HG03558 (cell line): ENCODE data around the gene BABAM1.

Experiments
- ATAC-seq: cut with Tn5 transposase; IDR thresholded peaks from one replicate; pipeline ENCODE4 v1.9.1; 2021; ENCODE audit warnings: moderate number of reproducible peaks; ENCODE audit not compliant: unreplicated experiment; ENCODE audit errors: extremely low read depth

The BABAM1 gene

DNA sequence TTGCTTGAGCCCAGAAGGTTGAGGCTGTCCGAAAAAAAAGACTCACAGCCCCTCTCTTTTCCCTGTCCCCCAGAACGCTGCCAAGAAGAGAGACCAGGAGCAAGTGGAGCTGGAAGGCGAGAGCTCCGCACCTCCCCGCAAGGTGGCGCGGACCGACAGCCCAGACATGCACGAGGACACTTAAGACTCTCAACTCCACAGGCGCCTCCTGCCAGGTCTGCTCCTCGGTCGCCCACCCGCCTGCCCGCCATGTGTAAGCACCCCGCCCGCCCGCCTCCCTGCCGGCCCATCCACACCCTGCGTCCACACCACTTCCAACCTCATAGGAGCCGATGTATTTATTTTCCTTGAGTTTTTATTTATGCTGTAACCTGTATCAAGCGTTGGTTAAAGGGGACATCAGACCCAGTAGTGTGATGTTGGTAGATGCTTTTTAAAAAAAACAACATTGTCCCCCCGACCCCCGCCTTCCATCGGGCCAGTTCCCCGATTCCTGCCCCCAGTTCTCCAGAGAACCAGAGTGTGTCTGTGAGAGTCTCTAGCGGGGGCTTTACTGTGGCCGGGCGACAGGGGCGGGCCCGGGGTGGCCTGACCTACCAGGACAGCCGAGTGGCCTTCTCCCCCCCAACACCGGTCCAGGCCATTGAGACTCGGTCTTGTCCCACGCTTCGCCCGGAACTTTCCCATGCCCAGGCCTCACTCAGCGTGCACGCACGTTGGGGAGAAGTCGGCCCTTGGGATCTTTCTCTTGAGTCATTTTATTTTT lies 52.4 kb downstream of the BABAM1 start:
- ATAC-seq = no peak

DNA sequence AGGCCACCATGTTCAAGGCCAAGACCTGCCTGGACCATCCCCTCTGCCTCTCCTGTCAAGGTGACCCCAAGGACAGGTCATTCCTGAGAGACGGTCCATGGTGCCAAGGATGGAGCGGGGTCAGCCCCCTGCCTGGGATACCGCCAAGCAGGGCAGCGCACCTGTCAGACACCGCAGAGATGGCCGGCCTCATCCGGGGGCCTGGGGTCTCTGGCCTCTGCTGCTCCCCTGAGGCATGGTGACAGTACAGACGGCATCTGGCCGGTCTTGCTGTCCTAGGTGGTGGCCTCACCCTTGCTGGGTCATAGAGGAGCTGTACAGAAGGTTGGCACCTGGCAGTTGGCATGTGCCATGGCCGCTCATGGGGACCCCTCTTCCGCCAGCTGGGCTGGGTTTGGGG lies 53.2 kb downstream of the BABAM1 start:
- no peak for ATAC-seq

DNA sequence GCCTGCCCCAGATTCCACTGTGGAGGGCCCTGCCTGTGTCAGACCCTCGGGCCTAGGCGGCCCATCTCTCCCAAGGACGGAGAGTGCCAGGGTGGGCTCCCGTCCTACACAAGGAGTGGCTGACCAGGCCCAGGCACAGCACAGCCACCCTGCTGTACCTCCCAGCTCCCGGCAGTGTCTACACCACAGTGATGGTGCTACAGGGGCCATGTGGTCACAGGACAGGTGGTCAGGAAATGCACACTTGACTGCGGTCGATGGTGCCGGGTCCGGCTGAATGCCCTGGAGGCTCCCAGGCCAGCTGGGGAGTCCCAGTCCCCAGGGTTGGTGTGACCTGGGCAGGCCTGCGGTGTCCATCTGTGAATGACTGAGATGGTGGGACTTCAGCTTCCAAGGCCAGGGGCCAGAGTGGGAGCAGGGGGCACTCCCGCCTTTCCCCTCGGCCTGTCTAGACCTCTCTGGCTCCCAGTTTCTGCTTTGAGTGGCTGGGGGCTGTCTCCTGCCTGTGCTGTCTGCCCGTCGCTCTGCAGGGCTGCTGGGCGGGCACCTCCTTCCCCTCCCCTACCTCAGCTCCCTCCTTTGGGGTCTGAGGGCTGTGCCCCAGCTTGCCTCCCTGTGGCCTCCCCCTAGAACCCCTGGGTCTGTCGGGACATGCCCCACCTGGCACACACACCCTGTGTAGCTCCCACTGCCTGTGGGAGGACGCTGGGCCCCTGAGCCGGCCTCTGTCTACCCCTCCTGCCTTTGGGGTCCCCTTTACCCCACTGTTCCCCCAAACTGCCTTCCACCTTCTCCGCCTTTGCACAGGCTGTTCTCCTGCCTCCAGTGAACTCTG lies 54.6 kb downstream of the BABAM1 start:
- no peak for ATAC-seq

DNA sequence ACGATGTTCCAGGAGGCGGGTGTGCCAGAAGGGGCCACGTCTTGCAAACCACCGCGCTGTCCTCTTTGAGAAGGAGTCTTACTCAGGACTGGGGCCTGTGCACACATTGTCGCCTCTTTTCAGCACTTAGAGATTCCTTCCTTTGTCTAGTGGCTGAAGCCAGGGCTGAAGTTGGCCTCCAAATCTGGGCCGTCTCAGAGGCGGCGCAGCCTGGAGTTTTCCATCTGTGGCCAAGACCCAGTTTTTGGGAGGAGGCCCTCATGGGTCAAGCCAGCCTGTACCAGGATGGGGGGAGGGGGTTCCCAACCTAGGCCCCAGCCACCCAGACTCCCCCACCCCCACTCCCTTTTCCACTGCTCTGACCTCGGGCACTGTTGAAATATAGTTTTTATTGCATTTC lies 55.6 kb downstream of the BABAM1 start:
- ATAC-seq = no peak

DNA sequence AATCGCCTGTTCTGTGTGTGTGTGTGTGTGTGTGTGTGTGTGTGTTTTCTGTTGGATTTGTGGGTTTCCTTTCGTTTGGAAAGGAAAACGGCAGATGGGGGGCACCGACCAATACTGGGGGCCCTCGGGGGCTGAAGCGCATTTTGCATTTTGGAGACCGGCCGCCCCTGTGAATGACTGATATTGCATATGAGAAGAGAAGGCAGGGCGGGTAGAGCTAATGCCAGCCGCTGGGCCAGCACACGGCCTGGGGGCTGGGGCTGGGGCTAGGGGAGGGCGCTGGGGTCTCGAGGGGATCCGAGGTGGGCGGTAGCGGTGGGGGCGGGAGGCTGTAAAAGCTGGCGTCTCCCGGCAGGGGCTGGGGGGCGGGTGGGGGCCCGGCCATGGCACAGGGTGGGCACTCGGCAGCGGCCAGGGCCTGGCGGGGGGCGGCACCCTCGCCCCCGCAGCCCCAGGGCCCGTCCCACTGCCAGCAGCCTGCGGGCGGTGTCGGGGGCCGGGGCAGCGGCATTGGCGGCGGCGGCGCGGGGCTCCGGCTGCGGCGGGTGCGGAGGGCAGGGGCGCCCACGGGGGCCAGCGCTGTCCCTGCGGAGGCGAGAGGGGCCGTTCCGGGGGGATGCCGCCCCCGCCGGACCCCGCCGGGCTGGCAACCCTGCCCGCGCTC lies 56.2 kb downstream of the BABAM1 start:
- ATAC-seq = no peak

DNA sequence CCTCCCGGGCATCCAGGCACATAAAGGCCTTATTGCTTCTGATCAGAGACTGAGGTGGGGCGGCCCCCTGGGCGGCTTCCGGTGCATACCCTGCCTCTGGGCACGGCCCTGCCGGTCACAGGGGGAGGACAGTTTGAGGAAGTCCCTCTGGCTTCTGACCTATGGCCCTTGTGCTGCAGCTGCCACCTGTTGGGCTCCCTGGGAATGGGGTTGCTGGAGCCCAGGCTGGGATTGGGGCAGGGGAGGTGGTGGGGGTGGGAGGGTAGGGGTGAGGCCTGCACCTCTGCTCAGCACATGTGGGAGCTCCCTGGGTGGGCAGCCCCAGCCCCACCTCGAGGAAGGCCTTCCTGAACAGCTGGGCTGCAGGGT lies 56.7 kb downstream of the BABAM1 start:
- ATAC-seq = no peak

DNA sequence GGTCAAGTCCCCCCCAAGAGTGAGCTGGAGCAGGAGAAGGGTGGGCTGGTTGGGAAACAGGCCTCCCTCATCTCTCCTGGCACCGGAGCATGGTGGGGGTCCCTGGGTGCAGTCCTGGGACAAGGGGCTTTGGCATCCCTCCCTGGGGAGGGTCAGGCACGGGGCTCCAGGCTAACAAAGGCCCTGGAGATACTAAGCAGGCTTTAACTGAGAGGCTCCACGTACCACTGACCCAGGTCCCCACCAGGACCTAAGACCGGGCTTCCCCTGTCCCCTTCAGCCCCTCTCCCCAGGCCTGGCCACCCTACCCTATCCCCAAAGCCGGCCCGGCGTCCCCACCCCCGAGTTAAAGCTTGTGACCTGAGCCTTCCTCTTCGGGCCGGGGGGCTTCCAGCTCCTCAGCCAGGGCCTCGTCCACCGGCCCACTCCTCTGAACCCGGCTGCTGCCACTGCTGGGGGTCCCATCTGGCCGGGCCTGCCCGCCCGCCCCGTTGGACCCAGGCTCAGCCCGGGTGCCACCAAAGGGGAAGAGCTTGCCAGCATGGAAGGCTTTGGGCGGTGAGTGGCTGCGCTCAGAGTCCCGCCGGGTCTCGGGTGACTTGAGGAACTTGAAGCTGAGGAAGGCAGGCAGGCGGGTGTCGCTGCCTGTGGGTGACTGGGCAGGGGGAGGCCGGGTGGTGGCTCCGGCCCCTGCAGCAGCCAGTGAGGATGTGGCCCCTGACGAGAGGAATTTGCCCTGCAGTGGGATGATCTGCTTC lies 57.3 kb downstream of the BABAM1 start:
- no peak for ATAC-seq

DNA sequence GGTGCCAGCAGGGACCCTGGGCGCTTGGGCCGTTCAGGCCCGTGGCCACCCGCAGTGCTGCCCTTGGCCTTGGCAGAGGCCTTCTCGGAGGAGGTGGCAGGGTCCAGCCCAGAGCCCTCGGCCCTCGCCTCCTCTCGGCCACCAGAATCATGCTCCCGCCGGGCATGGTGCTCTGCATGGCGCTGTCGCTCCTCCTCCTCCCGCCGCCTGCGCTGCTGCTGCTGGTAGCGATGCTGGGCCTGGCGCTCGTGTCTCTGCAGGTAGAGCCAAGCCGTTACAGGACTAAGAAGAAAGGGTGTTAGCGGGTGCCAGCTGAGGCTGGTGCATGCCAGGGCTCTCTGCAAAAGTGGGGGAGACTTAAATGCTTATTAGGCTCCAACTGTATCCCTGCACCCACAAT lies 57.9 kb downstream of the BABAM1 start:
- ATAC-seq = no peak

DNA sequence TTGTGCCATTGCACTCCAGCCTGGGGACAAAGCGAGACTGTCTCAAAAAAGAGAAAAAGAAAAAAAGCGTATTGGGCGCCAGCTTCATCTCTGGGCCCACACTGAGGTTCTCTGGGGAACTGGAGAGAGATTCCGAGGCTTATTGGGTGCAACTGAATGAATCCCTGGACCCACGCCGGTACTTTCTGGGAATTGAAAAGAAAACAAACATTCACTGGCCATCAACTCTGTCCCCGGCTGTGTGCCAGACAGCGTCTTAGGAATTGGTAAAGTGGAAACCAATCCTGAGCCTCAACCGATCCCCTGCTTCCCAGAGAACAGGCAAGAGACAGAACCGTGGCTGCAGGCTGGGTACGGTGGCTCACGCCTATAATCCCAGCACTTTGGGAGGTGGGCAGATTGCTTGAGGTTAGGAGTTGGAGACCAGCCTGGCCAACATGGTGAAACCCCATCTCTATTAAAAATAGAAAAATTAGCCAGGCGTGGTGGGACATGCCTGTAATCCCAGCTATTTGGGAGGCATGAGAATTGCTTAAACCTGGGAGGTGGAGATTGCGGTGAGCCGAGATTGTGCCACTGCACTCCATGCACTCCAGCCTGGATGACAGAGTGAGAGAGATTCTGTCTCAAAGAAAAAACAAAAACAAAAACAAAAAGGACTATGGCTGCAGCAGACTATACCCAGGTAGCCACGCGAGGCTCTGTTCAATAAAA lies 58.8 kb downstream of the BABAM1 start:
- no peak for ATAC-seq

DNA sequence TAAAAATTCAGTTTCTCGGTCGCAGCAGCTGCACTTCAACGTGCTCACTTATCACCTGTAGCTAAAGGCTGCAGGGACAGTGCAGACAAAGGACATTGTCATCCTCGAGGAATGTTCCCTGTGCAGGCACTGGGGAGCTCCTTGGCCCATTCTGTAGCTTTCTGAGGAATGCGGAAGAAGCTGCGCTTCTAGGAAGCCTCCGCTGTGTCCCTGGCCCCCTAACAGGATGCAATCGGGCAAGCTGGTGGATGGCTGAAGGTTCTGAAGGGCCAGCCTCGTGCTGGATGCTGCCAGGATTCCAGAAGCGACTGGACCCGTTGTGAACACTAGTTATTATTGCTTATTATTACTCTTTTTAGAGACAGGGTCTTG lies 59.3 kb downstream of the BABAM1 start:
- ATAC-seq = no peak

DNA sequence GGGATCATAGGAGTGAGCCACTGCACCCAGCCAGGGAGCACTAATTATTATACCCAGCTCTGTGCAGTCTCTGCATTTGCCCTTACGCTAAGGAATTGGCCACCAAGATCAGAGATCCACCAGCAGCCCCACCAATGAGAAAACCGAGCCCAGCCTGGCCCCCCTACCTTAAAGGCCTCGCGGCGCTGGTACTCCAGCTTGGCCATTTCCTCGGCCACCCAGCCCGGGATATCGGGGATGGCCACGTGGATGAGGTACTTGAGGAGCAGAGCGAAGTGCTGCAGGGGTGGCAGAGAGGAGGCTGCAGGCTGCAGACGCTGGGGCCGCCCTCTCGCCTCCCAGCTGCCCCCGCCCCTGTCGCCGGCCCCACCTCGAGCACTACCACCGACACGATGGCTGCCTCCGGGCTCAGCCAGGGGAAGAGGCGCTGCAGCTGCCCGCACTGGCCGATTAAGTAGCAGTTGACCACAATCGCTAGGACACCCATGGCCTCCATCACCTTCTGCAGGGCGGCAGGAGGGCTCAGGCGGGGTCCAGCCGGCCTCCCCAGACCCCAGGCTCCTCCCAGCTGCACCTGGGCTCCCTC lies 59.9 kb downstream of the BABAM1 start:
- ATAC-seq = no peak

DNA sequence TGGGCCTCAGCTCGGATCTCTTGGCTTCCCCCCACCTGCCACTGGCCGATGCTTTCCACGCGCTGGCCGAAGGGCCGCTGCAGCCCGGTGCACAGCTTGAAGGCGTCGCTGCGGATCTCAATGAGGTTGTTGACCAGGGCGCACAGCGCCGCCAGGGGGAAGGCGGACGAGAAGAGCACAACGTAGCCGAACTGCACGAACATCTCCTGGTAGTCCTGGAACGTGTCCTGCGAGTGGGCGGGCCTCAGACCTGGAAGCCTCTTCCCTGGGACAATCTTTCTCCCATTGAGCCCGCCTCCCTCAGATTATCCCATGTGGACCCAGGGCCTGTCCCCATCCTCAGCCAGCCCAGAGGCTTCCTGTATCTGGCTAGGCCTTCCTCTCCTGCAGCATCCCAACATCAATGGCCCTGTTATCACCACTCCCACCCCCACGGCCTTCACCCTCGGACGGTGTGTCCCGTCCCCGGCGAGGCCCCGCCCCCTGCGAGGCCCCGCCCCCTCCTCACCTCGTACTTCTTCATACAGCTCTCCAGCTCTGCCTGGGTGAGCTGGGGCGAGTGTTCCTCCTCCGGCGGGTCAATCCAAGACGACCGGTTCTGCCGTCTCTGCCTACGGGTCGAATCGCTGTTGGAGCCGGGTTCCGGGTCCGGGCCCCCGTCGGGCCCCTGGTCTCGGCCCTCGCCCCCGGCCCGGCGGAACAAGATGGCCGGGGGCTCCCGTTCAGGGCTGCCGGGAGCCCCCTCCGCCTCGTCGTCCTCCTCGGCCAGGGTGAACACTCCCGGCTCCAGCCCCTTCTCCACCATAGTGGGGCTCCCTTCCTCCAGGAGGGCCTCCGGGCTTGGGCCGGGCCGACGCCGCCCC lies 60.6 kb downstream of the BABAM1 start:
- ATAC-seq = no peak
